Kidney (tissue), 14 donors: ENCODE data around the gene SLF1. TPM values are rescaled to one million over a fixed set of nuclear protein-coding genes. Genes with fewer than 3 reads are reported as not detected.

Source experiments
- DNase-seq, 5 donors: peaks; one replicate each; pipeline ENCODE4 v3.0.0-alpha.2; 2013 to 2020
- FAIRE-seq: peaks from 2 replicates; lab custom pipeline; 2012; peaks lifted over from hg19 to GRCh38; lab: Jason Lieb, UNC
- H3K27ac ChIP-seq, 2 donors: one replicate each; pipeline ENCODE4 v1.7.0; 2013; ENCODE audit warnings: low read depth in 2 of 2, low read length in 2 of 2, inconsistent platforms in 1 of 2
- H3K27me3 ChIP-seq: one replicate; pipeline ENCODE4 v1.7.1; 2013; ENCODE audit warnings: low read length, inconsistent platforms; ENCODE audit not compliant: control insufficient read depth, insufficient read depth
- H3K36me3 ChIP-seq, 3 donors: one replicate each; pipeline versions ENCODE4 v1.7.0 to v1.7.1; 2013; ENCODE audit warnings: low read length in 3 of 3, control low read depth in 1 of 3, inconsistent platforms in 1 of 3; ENCODE audit not compliant: insufficient read depth in 3 of 3, control insufficient read depth in 2 of 3
- H3K4me1 ChIP-seq, 3 donors: one replicate each; pipeline versions ENCODE4 v1.7.0 to v1.7.1; 2013; ENCODE audit warnings: low read length in 3 of 3, inconsistent platforms in 1 of 3, low read depth in 1 of 3; ENCODE audit not compliant: control insufficient read depth in 2 of 3, insufficient read depth in 2 of 3
- H3K4me3 ChIP-seq, 3 donors: one replicate each; pipeline versions ENCODE4 v1.7.0 to v1.8.1; 2013; ENCODE audit warnings: low read length in 3 of 3, control low read depth in 1 of 3, inconsistent platforms in 1 of 3
- H3K9ac ChIP-seq, 3 donors: one replicate each; pipeline versions ENCODE4 v1.7.0 to v1.7.1; 2013; ENCODE audit warnings: low read length in 3 of 3, control low read depth in 1 of 3, inconsistent platforms in 1 of 3
- H3K9me3 ChIP-seq, 3 donors: one replicate each; pipeline versions ENCODE4 v1.7.0 to v1.7.1; 2013; ENCODE audit warnings: low read length in 3 of 3, control low read depth in 1 of 3, inconsistent platforms in 1 of 3; ENCODE audit not compliant: control insufficient read depth in 2 of 3, insufficient read depth in 1 of 3
- CTCF ChIP-seq: IDR thresholded peaks from 3 replicates; pipeline ENCODE4 v1.5.1; 2012; ENCODE audit warnings: mild to moderate bottlenecking, moderate library complexity, borderline replicate concordance; ENCODE audit not compliant: insufficient read depth; ENCODE audit errors: extremely low read depth
- intact Hi-C: fragments of 100-400 bp; cut with DNase I; formaldehyde crosslinking; loops from one replicate; pipeline ENCODE4 v1.11.1; 2022
- polyA plus RNA-seq: library from polyadenylated mRNA; stranded (reverse); fragments of 350-450 nt; fragmentation: Illumina TruSeq; extraction: RNeasy Lipid Tissue Mini Kit (QIAGEN cat#74804); gene quantifications from one replicate; pipeline ENCODE4 v1.2.3, GENCODE V29; 2014; ENCODE audit warnings: low read depth, low replicate concordance; ENCODE audit not compliant: insufficient read depth
- total RNA-seq: library from RNA; stranded (reverse); fragmentation: NEBNext Ultra II Directional; extraction: Animal tissue kit (Norgen Biotek cat#: 25700); gene quantifications from one replicate; pipeline ENCODE4 v1.2.1, GENCODE V29; 2021
- donor health status: control.
- donor health status: control.
- donor health status: control.
- donor health status: control.
- donor health status: control.
- donor health status: DM: yes; HTN: yes; CAD: no.
- donor health status: Normal renal cell carcinoma (clear cell type).

The SLF1 gene
- total and polyA plus RNA-seq, 2 donors from 2014 or later: 1.3 to 4.5 TPM

- Histone ChIP-seq H3K9me3 (no peaks in the 10 kb centered on the region), H3K4me3 (peak overlapping the region; percentile 91 to 96 (median 96)), H3K27me3 (no peaks in the 10 kb centered on the region), H3K27ac (peak overlapping the region; percentile 74 to 79), H3K4me1 (no peaks in the 10 kb centered on the region), H3K9ac (peak overlapping the region; percentile 74 to 81 (median 76)), H3K36me3 (no peaks in the 10 kb centered on the region)
- intact Hi-C loops: no loop called here
- no peak for FAIRE-seq
- no peak for TF ChIP-seq CTCF
- DNase-seq: peak in 1 of 5 donors; percentile 72
These were observed 408 bp upstream of the SLF1 start for GRCh38 chr5:94618029-94618492.

GRCh38 chr5:94620256-94620655, 1.8 kb downstream of the SLF1 start:
- Histone ChIP-seq H3K9me3 (no peaks in the 10 kb centered on the region), H3K4me3 (no peak overlapping the region), H3K36me3 (no peaks in the 10 kb centered on the region), H3K27ac (no peak overlapping the region), H3K9ac (no peak overlapping the region), H3K4me1 (no peaks in the 10 kb centered on the region), H3K27me3 (no peaks in the 10 kb centered on the region)
- DNase-seq: no peak
- no peak for FAIRE-seq
- intact Hi-C loops: no loop called here
- TF ChIP-seq CTCF: no peak

GRCh38 chr5:94621763-94622162, 3.3 kb downstream of the SLF1 start:
- intact Hi-C loops: no loop called here
- no peak overlapping the region for H3K27ac ChIP-seq
- H3K9me3 ChIP-seq: no peaks in the 10 kb centered on the region
- H3K9ac ChIP-seq: no peak overlapping the region
- H3K27me3 ChIP-seq: no peaks in the 10 kb centered on the region
- no peak for TF ChIP-seq CTCF
- no peaks in the 10 kb centered on the region for H3K36me3 ChIP-seq
- DNase-seq (no peak), FAIRE-seq (no peak)
- no peak overlapping the region for H3K4me3 ChIP-seq
- no peaks in the 10 kb centered on the region for H3K4me1 ChIP-seq

- no peak for DNase-seq
- H3K27ac ChIP-seq: no peak overlapping the region
These were observed 4.5 kb downstream of the SLF1 start for GRCh38 chr5:94623011-94623410.

More at GRCh38 chr5:94623011-94623410, 4.5 kb downstream of the SLF1 start:
- intact Hi-C loops: no loop called here
- FAIRE-seq: no peak
- H3K9me3 ChIP-seq: no peaks in the 10 kb centered on the region
- no peaks in the 10 kb centered on the region for H3K36me3 ChIP-seq
- no peaks in the 10 kb centered on the region for H3K4me1 ChIP-seq
- no peak overlapping the region for H3K4me3 ChIP-seq
- no peaks in the 10 kb centered on the region for H3K27me3 ChIP-seq
- no peak overlapping the region for H3K9ac ChIP-seq
- no peak for TF ChIP-seq CTCF
